ENCODE results near the gene MZT1. TPM values are rescaled to one million over a fixed set of nuclear protein-coding genes. Genes with fewer than 3 reads are reported as not detected.

MZT1 gene
- total and polyA plus RNA-seq, 10 of the 15 experiments (the other 5 are each of a cell fraction or from before 2014, with no cell fraction given) = 16.2 to 47.6 (median 25.4) TPM

GRCh38 chr13:72727417-72728289 is at the start of gene MZT1, which contains the start of gene BORA (continued):
- TF ChIP-seq GATAD2B (conservative IDR thresholded peaks at IDR 0.05; ENCODE audit: low read depth) (peak; percentile 55; the same call in 1 of the 2 replicates), PAX5 (IDR thresholded peaks at IDR 0.05; ENCODE audit: borderline replicate concordance, low read depth, low read length) (no peak), ATF2 (IDR thresholded peaks at IDR 0.05; ENCODE audit: low read length) (no peak), NKRF (conservative IDR thresholded peaks at IDR 0.05) (peak; percentile 95), CTCF (IDR thresholded peaks at IDR 0.05 in 2 of 3, conservative IDR thresholded peaks at IDR 0.05 in 1 of 3; ENCODE audit: control insufficient read depth in 2 of 3, extremely low read depth in 1 of 3, insufficient read depth in 1 of 3, low read depth in 3 of 3, low read length in 3 of 3) (no peak), SMAD5 (IDR thresholded peaks at IDR 0.05; ENCODE audit: low read depth) (0 out of 2 replicates have a peak, but pooled peaks have one; percentile 32)

All from GM12878 (cell line).